ENCODE measurements around the gene CEP350. TPM values are rescaled to one million over a fixed set of nuclear protein-coding genes. Genes with fewer than 3 reads are reported as not detected.

The CEP350 gene
- total and polyA plus RNA-seq, 2 of the 4 experiments (the other 2 are of a cell fraction): 5.0 to 36.4 TPM

GRCh38 chr1:179996099-179996498 is 41.5 kb downstream of the CEP350 start:
- CTCF ChIA-PET: no interaction called here
- no peak for TF ChIP-seq RAD21 (IDR thresholded peaks at IDR 0.05; ENCODE audit: low read length)
- no peak for TF ChIP-seq MAFK (IDR thresholded peaks at IDR 0.05; ENCODE audit: low read depth, low read length)
- TF ChIP-seq RFX5 (IDR thresholded peaks at IDR 0.05; ENCODE audit: low read depth, low read length): no peak
- TF ChIP-seq USF2 (IDR thresholded peaks at IDR 0.05; ENCODE audit: low read depth, low read length): no peak
- no peak for TF ChIP-seq RCOR1 (IDR thresholded peaks at IDR 0.05; ENCODE audit: insufficient replicate concordance, low read length)
- no peak for TF ChIP-seq ELK1 (IDR thresholded peaks at IDR 0.05; ENCODE audit: borderline replicate concordance, low read depth, low read length)
- no peak for TF ChIP-seq POLR2A (IDR thresholded peaks at IDR 0.05; ENCODE audit: low read depth, low read length)
- no peak for TF ChIP-seq FOS (IDR thresholded peaks at IDR 0.05; ENCODE audit: low read depth, low read length)
- TF ChIP-seq BHLHE40 (IDR thresholded peaks at IDR 0.05; ENCODE audit: low read depth, low read length): no peak
- no peak for TF ChIP-seq CEBPB (IDR thresholded peaks at IDR 0.05; ENCODE audit: low read depth, low read length)
- no peak for TF ChIP-seq MAZ (IDR thresholded peaks at IDR 0.05; ENCODE audit: borderline replicate concordance, low read depth, low read length)
- no peak for TF ChIP-seq MXI1 (IDR thresholded peaks at IDR 0.05; ENCODE audit: borderline replicate concordance, low read depth, low read length)
- no peak for TF ChIP-seq NFE2L2 (IDR thresholded peaks at IDR 0.05; ENCODE audit: low read depth, low read length)
- no peak for TF ChIP-seq SMC3 (IDR thresholded peaks at IDR 0.05; ENCODE audit: low read depth, low read length)
- no peak for TF ChIP-seq CTCF (conservative IDR thresholded peaks at IDR 0.05; ENCODE audit: low read depth, low read length)

More at GRCh38 chr1:179996099-179996498, 41.5 kb downstream of the CEP350 start:
- no CpG with 5 or more reads among the region's 1 CpG for whole genome bisulfite sequencing, 2 experiments (ENCODE audit: extremely low coverage in 2 of 2, insufficient read length in 1 of 2)
- H3K4ac ChIP-seq (ENCODE audit: low read depth, low read length): no peak overlapping the region
- no peak overlapping the region for H3K4me3 ChIP-seq (ENCODE audit: insufficient read depth, low read depth, low read length)
- H2BK120ac ChIP-seq (ENCODE audit: low read depth, low read length): no peak overlapping the region
- dilution Hi-C loops (cut with HindIII; ENCODE audit: low sequenced_read_pairs, unreplicated experiment) (no loop called here), in situ Hi-C loops (cut with MboI; ENCODE audit: low sequenced_read_pairs) (no loop called here), intact Hi-C loops (cut with micrococcal nuclease) (no loop called here)
- H2BK20ac ChIP-seq (ENCODE audit: low read depth, low read length): no peak overlapping the region
- ATAC-seq (ENCODE audit: low read depth) (no peak), DNase-seq (no peak)
- no peak overlapping the region for H2BK5ac ChIP-seq (ENCODE audit: low read depth, low read length, poor library complexity, severe bottlenecking)
- no peak overlapping the region for H2AFZ ChIP-seq (replicated peaks; ENCODE audit: low read length, poor library complexity)
- H4K91ac ChIP-seq (ENCODE audit: insufficient read depth, low read depth, low read length): no peak overlapping the region
- peaks cover 4% of the 10 kb centered on the region for H3K4me1 ChIP-seq (ENCODE audit: control insufficient read depth, insufficient read depth, low read length)
- H3K56ac ChIP-seq (ENCODE audit: extremely low read depth, insufficient read depth, low read length): no peak overlapping the region
- no peak overlapping the region for H3K18ac ChIP-seq (ENCODE audit: low read depth, low read length)
- no peak overlapping the region for H4K8ac ChIP-seq (ENCODE audit: low read depth in 2 of 2, low read length in 2 of 2)
- no peak overlapping the region for H2AK9ac ChIP-seq (replicated peaks; ENCODE audit: low read depth, low read length, poor library complexity)
- H3K79me1 ChIP-seq (ENCODE audit: low read depth in 1 of 2, low read length in 2 of 2): peaks cover 5 to 9% of the 10 kb centered on the region in 2 experiments; a peak in 2 of 4 replicates
- no peak overlapping the region for H4K5ac ChIP-seq (ENCODE audit: low read depth, low read length)
- H3K27me3 ChIP-seq (ENCODE audit: control insufficient read depth, insufficient read depth, low read length): no peaks in the 10 kb centered on the region
- POLR2A ChIA-PET (ENCODE audit: unreplicated experiment): no interaction called here
- H3K4me2 ChIP-seq (ENCODE audit: low read depth, low read length): no peak overlapping the region
- peaks cover 10% of the 10 kb centered on the region for H3K36me3 ChIP-seq (ENCODE audit: control insufficient read depth, insufficient read depth, low read length)
- H2BK15ac ChIP-seq (ENCODE audit: low read depth, low read length): no peak overlapping the region
- no peak overlapping the region for H3K27ac ChIP-seq (ENCODE audit: insufficient read depth, low read length)
- H3K14ac ChIP-seq (replicated peaks; ENCODE audit: low read depth, low read length): no peak overlapping the region
- no peaks in the 10 kb centered on the region; the same call in 1 of the 2 replicates for H4K20me1 ChIP-seq (ENCODE audit: insufficient read depth, low read length)
- H3K9me3 ChIP-seq (ENCODE audit: control insufficient read depth, insufficient read depth, low read length): no peaks in the 10 kb centered on the region
- H2AK5ac ChIP-seq (ENCODE audit: low read depth, low read length): no peak overlapping the region
- no peak overlapping the region for H3K23ac ChIP-seq (ENCODE audit: low read depth, low read length)
- BruUV-seq (replicated peaks): no TSS peak
- no peaks in the 10 kb centered on the region for H3K9me1 ChIP-seq (ENCODE audit: insufficient read depth, low read length)
- no peak overlapping the region for H3K9ac ChIP-seq (ENCODE audit: low read depth, low read length)
